Esophagus squamous epithelium (tissue), 4 donors: ENCODE measurements around the gene MBOAT2.

ENCODE experiments used
- POLR2A ChIP-seq, 4 donors: fragments of 450-650 bp; IDR thresholded peaks; one replicate each; pipeline ENCODE4 v1.6.1; 2017; ENCODE audit warnings: antibody characterized with exemption in 4 of 4, mild to moderate bottlenecking in 4 of 4, moderate library complexity in 3 of 4
- TF ChIP-seq, protein P1 (sequence below), 6 experiments: fragments of 450-650 bp in 4 of 6; fragments of 200-600 bp in 2 of 6; sonication (generic) in 2 of 6; IDR thresholded peaks; one replicate each; pipeline ENCODE4 v1.5.1; 2016 to 2019; ENCODE audit warnings: antibody characterized with exemption in 6 of 6, mild to moderate bottlenecking in 4 of 6, moderate library complexity in 4 of 6

GRCh38 chr2:8858264-8858663, 145.2 kb downstream of the MBOAT2 start:
- no peak for TF ChIP-seq POLR2A (IDR thresholded peaks at IDR 0.05)
- TF ChIP-seq, protein P1, sequence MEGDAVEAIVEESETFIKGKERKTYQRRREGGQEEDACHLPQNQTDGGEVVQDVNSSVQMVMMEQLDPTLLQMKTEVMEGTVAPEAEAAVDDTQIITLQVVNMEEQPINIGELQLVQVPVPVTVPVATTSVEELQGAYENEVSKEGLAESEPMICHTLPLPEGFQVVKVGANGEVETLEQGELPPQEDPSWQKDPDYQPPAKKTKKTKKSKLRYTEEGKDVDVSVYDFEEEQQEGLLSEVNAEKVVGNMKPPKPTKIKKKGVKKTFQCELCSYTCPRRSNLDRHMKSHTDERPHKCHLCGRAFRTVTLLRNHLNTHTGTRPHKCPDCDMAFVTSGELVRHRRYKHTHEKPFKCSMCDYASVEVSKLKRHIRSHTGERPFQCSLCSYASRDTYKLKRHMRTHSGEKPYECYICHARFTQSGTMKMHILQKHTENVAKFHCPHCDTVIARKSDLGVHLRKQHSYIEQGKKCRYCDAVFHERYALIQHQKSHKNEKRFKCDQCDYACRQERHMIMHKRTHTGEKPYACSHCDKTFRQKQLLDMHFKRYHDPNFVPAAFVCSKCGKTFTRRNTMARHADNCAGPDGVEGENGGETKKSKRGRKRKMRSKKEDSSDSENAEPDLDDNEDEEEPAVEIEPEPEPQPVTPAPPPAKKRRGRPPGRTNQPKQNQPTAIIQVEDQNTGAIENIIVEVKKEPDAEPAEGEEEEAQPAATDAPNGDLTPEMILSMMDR (IDR thresholded peaks at IDR 0.05): no peak
